SU-DHL-6 (cell line): Measurements from ENCODE around the gene PRICKLE1.

Source experiments
- H2AFZ ChIP-seq: fragments of 200-600 bp; sonication (generic); 2 replicates; pipeline ENCODE4 v1.6.1; 2014; ENCODE audit warnings: low read depth, mild to moderate bottlenecking, moderate library complexity, mixed read lengths, antibody characterized with exemption, low read length; ENCODE audit not compliant: severe bottlenecking
- H3F3A ChIP-seq: fragments of 200-600 bp; shearing (Covaris generic); 2 replicates; pipeline ENCODE4 v1.6.0; 2016; ENCODE audit warnings: antibody characterized with exemption, mild to moderate bottlenecking; ENCODE audit not compliant: insufficient read depth
- H3K27ac ChIP-seq: fragments of 200-600 bp; sonication (generic); 2 replicates; pipeline ENCODE4 v1.5.1; 2016; ENCODE audit warnings: low read depth, mild to moderate bottlenecking, low read length, moderate library complexity, mixed read lengths
- H3K27me3 ChIP-seq: fragments of 200-600 bp; sonication (generic), shearing (Covaris generic); 2 replicates; pipeline ENCODE4 v1.6.0; 2014; ENCODE audit warnings: mild to moderate bottlenecking, low read length
- H3K36me3 ChIP-seq: fragments of 200-600 bp; sonication (generic); 2 replicates; pipeline ENCODE4 v1.6.1; 2014; ENCODE audit warnings: mild to moderate bottlenecking, low read length, mixed read lengths
- H3K4me2 ChIP-seq: fragments of 300-600, 200-600 bp; shearing (Covaris generic), sonication (generic); 2 replicates; pipeline ENCODE4 v1.6.0; 2014; ENCODE audit warnings: low read length, low read depth, mild to moderate bottlenecking; ENCODE audit not compliant: poor library complexity, severe bottlenecking
- H3K4me3 ChIP-seq: fragments of 200-600 bp; sonication (generic); 2 replicates; pipeline ENCODE4 v1.5.1; 2014; ENCODE audit warnings: antibody characterized with exemption, low read length, mild to moderate bottlenecking, mixed read lengths; ENCODE audit not compliant: insufficient read depth, poor library complexity, severe bottlenecking
- H3K79me2 ChIP-seq: fragments of 200-600 bp; sonication (generic); 2 replicates; pipeline ENCODE4 v1.6.1; 2014; ENCODE audit warnings: mild to moderate bottlenecking, low read length, moderate library complexity; ENCODE audit not compliant: insufficient read depth
- H3K9ac ChIP-seq: fragments of 200-600 bp; sonication (generic); 2 replicates; pipeline ENCODE4 v1.7.0; 2014; ENCODE audit warnings: mild to moderate bottlenecking, low read length
- H3K9me2 ChIP-seq: fragments of 200-600 bp; sonication (generic); replicated peaks from 2 replicates; pipeline ENCODE4 v1.6.1; 2014; ENCODE audit warnings: low read length; ENCODE audit not compliant: insufficient read depth
- H3K9me3 ChIP-seq: fragments of 200-600 bp; sonication (generic); 2 replicates; pipeline ENCODE4 v1.6.1; 2014; ENCODE audit warnings: low read length, mixed read lengths; ENCODE audit not compliant: insufficient read depth
- H4K20me1 ChIP-seq: fragments of 200-600 bp; sonication (generic); 2 replicates; pipeline ENCODE4 v1.6.1; 2014; ENCODE audit warnings: low read depth, mild to moderate bottlenecking, antibody characterized with exemption, low read length, moderate library complexity, mixed read lengths
- CTCF ChIP-seq: fragments of 200-600 bp; sonication (generic); IDR thresholded peaks from one replicate; pipeline ENCODE4 v1.5.1; 2017; ENCODE audit warnings: antibody characterized with exemption, mild to moderate bottlenecking, low read length, moderate library complexity; ENCODE audit not compliant: insufficient read depth, poor library complexity, severe bottlenecking
- EZH2phosphoT487 ChIP-seq: fragments of 200-600 bp; sonication (generic), shearing (Covaris generic); conservative IDR thresholded peaks from 2 replicates; pipeline ENCODE4 v1.6.1; 2018; ENCODE audit warnings: mild to moderate bottlenecking, antibody characterized with exemption, low read length, moderate library complexity, mixed read lengths

PRICKLE1 gene

DNA sequence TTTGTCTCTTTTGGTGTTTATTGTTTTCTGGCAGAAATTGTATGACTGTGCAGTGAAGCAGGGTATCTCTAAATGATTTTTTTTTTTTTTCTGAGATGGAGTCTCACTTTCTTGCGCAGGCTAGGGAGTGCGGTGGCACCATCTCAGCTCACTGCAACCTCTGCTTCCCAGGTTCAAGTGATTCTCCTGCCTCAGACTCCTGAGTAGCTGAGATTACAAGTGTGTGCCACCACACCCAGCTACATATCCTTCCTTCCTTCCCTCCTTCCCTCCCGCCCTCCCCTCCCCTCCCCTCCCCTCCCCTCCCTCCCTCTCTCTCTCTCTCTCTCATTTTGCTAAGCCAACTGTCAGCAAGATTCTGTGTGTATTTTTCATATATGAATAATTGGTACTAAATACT lies 169.2 kb downstream of the PRICKLE1 start:
- TF ChIP-seq EZH2phosphoT487 (no peak), CTCF (no peak)
- Histone ChIP-seq H3K4me2 (no peak overlapping the region), H4K20me1 (no peaks in the 10 kb centered on the region), H3K27me3 (no peaks in the 10 kb centered on the region), H3K36me3 (peaks cover 3% of the 10 kb centered on the region), H3K9me3 (no peaks in the 10 kb centered on the region), H3K9ac (no peak overlapping the region), H2AFZ (no peak overlapping the region), H3F3A (no peaks in the 10 kb centered on the region), H3K9me2 (no peaks in the 10 kb centered on the region), H3K79me2 (no peaks in the 10 kb centered on the region), H3K4me3 (no peak overlapping the region), H3K27ac (no peak overlapping the region)

- H3K4me2 ChIP-seq, result no peak overlapping the region
- 0 out of 2 replicates have a peak, but pooled peaks cover 4% of the 10 kb centered on the region for H3K79me2 ChIP-seq
- H3K27ac ChIP-seq, result no peak overlapping the region
- no peak overlapping the region for H3K4me3 ChIP-seq
- no peak for TF ChIP-seq EZH2phosphoT487
- TF ChIP-seq CTCF, result no peak
- no peaks in the 10 kb centered on the region for H3K27me3 ChIP-seq
- H3K9ac ChIP-seq, result no peak overlapping the region
- H3K36me3 ChIP-seq, result peaks cover 9% of the 10 kb centered on the region
- no peaks in the 10 kb centered on the region; the same call in 1 of the 2 replicates for H3F3A ChIP-seq
- no peaks in the 10 kb centered on the region for H3K9me3 ChIP-seq
- no peaks in the 10 kb centered on the region for H3K9me2 ChIP-seq
- no peaks in the 10 kb centered on the region for H4K20me1 ChIP-seq
- H2AFZ ChIP-seq, result no peak overlapping the region
Measured at GRCh38 chr12:42410340-42410739, 179.2 kb downstream of the PRICKLE1 start.

GRCh38 chr12:42409471-42409870 lies 180.1 kb downstream of the PRICKLE1 start:
- Histone ChIP-seq H3K4me2 (no peak overlapping the region), H4K20me1 (no peaks in the 10 kb centered on the region), H3F3A (no peaks in the 10 kb centered on the region; the same call in 1 of the 2 replicates), H3K27ac (no peak overlapping the region), H3K27me3 (no peaks in the 10 kb centered on the region), H3K9ac (no peak overlapping the region), H3K9me2 (no peaks in the 10 kb centered on the region), H2AFZ (no peak overlapping the region), H3K9me3 (no peaks in the 10 kb centered on the region), H3K4me3 (no peak overlapping the region), H3K79me2 (0 out of 2 replicates have a peak, but pooled peaks cover 4% of the 10 kb centered on the region), H3K36me3 (peaks cover 9% of the 10 kb centered on the region)
- TF ChIP-seq CTCF, result no peak
- no peak for TF ChIP-seq EZH2phosphoT487
